Hepatocyte (in vitro differentiated cells): ENCODE results near the gene APBB1IP.

ENCODE experiments used
- CTCF ChIP-seq: fragments of 200-600 bp; sonication (generic); IDR thresholded peaks from 2 replicates; pipeline ENCODE4 v1.5.1; 2016; ENCODE audit warnings: antibody characterized with exemption, mild to moderate bottlenecking; ENCODE audit not compliant: poor library complexity
- EZH2 ChIP-seq: fragments of 200-600 bp; sonication (generic); IDR thresholded peaks from 2 replicates; pipeline ENCODE4 v1.6.1; 2016; ENCODE audit warnings: antibody characterized with exemption, mild to moderate bottlenecking, borderline replicate concordance

GRCh38 chr10:26422977-26423376 lies 15.2 kb upstream of the APBB1IP start:
- TF ChIP-seq CTCF (no peak), EZH2 (no peak)
